ENCODE measurements around the gene NUTM1.
"Not testable (repeated sequence)": the region's sequence is repeated elsewhere in the genome, so short reads cannot be mapped to it uniquely, and the experiment has no call there.

NUTM1 gene

GRCh38 chr15:34366271-34367065 is 23.4 kb downstream of the NUTM1 start:
- DNase-seq, result peak; percentile 56

GRCh38 chr15:34367101-34368081 is 24.3 kb downstream of the NUTM1 start, which contains the start of gene LPCAT4:
Gene LPCAT4, minus strand, starts transcription at chr15:34367196. Its CDS starts 96 bp downstream, at chr15:34367100.
- DNase-seq, result peak; percentile 91

DNA sequence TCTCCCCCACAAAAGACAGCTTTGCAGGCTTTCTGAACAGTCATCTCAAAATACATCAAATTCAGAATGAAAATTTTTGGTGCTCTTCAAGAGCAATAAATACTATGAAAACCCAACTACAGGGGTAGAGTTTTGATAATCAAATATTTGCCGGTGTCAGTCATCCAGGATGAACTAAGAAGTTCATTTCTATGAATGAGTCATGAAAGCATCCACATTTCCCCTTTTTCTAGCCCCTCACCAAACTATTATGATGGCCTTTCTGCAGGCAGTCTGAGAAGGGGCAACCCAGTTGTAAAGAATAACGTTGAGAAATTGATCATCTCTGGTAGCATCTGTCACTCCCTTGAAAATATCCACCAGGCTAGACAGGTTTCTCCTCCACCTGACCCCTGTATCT is 27.0 kb downstream of the NUTM1 start:
- DNase-seq, result no peak

DNA sequence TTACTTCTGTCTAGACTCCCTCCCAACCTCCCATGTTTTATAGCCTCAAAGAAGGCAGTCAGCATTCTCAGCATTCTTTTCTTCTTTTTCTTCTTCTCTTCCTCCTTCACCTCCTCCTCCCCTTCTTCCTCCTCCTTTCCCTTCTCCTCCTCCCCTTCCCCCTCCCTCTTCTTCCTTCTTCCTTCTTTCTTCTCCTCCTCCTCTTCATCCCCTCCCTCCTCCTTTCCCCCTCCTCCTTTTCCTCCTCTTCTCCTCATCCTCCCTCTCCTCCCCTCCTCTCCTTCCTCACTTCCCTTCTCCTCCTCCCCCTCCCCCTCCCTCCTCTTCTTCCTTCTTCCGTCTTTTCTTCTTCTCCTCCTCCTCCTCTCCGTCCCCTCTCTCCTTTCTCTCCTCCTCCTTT is 27.5 kb downstream of the NUTM1 start:
- no peak for DNase-seq

DNA sequence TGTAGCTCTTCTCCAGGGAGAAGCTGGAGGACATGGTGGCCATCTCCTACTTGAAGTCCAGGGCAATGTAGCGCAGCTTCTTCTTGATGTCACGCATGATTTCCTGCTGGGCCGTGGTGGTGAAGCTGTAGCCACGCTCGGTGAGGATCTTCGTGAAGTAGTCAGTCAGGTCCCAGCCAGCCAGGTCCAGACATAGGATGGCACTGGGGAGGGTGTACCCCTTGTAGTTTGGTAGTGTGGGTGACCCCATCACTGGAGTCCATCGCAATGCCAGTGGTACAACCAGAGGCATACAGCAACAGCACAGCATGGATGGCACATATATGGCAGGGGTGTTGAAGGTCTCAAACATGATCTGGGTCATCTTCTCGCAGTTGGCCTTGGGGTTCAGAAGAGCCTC is 30.8 kb downstream of the NUTM1 start:
- no peak for DNase-seq

DNA sequence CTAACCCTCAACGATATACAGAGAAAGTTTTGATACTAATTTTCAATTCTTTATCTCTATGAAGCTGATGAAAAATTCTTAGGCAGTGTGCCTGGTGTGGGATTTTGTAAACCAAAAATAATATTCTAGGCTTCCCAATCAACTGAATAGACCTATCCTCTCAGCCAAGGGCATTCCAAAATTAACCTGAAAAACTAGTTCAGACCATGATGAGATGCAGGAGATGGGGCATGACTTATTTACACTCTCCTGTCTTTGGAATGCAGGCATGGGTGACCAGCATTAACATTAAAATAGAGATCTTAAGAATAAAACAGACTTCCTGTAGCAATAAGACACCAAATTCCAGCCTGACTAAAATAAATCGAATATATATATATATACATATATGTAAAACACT is 31.7 kb downstream of the NUTM1 start:
- DNase-seq, result no peak

DNA sequence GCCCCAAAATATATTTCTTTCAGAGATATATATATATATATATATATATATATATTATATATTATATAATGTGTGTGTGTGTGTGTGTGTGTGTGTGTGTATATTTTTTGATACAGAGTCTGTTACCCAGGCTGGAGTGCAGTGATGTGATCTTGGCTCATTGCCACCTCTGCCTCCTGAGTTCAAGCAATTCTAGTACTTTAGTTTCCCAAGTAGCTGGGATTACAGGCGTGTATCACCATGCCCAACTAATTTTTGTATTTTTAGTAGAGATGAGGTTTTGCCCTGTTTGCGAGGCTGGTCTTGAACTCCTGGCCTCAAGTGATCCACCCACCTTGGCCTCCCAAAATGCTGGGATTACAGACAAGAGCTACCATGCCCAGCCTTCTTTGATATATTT is 32.4 kb downstream of the NUTM1 start:
- DNase-seq, result not testable (repeated sequence)

DNA sequence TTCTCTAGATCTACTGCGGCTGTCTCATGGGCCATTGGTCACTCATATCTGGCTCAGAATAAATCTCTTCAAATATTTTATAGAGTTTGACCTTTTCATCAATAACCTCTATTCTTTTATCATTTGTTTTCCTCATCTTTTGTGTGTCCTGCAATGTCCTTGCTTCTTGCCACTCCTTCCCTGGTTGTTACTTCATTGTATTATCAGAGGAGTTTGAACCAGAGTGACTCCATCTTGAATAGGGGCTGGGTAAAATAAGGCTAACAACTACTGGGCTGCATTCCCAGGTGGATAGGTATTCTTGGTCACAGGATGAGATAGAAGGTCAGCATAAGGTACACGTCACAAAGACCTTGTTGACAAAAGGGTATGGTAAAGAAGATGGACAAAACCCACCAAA is 33.7 kb downstream of the NUTM1 start:
- DNase-seq, result no peak

DNA sequence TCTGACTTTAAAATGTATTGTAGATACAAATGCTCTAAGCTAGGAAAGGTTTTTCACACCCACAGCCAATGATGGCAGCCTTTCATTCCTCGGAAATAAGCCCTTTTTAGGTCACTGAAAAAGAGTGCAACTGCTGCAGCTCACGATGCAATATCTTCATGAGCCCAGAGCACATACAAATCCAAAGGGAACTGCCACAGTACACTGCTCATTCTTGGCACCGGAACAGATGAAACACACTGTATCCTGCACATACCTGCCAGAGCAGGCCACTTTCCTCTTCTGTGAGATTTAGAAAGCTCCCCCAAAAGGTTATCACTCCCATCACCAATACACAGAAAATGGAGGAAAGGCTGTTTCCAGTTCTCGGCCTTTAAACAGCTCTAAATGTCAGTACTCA is 37.4 kb downstream of the NUTM1 start:
- not testable (repeated sequence) for DNase-seq

GRCh38 chr15:34381829-34382521 is 38.9 kb downstream of the NUTM1 start:
- DNase-seq, result not testable (repeated sequence)

DNA sequence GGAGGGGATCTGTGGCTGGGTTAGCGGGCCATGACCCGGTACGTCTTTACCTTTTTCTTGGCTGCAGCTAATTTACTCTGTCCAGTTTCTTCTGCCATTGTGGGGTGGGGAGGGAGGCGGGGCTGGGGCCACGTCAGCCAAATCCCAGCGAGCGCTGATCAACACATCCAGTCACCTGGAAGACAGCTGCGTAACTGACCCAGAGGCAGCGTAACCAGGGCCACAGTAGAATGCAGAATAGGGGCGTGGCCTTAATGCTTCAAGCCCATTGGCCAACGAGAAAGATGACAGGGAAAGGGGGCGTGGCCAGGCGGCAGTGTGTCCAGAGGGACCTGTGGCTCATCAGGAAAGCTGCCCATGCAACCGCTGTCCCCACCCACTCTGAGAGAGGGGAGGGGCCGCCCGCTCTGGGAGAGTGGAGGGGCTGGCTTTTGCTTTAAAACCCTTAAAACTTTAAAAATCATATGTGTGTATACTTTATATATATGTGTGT is 46.5 kb downstream of the NUTM1 start:
- DNase-seq, result not testable (repeated sequence)

DNA sequence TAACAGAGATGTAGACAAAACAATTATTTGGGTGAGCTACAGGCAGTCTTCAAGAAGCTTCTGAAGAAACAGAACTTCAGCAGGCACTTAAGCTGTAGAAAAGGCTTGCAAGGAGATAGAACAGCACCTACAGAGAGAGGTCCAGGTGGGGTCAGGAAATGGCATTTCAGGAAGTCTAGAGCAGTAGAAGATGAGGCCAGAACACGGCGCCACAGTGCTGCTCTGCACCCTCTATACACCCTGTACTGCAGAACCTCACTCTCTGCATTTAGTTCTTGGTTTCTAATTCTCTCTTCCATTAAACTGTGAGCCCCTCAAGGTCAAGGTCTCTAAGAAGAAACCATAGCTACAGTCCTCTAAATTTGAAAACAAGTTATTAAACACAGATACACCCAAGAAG is 49.9 kb downstream of the NUTM1 start:
- DNase-seq, result not testable (repeated sequence)

GRCh38 chr15:34397637-34398259 is 54.6 kb downstream of the NUTM1 start:
- DNase-seq, result not testable (repeated sequence)

DNA sequence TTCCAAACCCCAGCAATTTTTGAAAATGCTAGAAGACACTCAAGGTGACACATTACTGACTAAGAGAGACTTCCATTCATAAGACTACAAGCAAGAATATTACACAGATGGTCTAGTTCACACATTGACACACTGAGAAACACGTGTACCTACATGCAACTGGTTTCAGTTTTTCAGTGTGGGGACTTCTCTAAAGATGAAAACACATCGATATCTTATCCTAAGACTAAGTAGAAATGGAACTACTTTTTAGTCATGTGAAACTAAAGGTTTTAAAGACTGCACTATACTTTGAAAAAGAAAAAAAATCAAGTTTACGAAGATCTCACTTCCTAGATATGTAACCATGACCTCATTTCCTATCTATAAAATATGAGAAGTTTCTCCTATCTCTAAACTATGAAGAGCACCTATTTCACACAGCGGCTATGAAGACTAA is 60.1 kb downstream of the NUTM1 start:
- not testable (repeated sequence) for DNase-seq

DNA sequence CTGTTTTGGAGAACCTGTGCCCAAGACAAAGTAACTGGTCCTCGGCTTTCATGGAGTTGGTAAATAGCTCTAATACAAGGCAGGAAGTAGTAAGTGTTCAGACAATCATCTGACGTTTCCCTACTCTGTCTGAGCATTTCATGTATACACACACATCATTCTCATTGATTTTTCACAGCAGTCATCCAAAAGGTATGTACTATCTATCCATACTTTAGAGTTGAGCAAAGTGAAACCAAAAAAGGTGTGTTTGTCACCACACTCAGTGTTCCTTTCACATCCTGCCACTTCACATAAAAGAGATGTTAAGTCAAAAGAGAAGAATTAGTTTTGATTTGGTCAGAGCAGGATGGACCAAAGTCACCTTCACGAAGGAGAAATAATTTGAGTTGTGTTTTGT is 60.8 kb downstream of the NUTM1 start:
- not testable (repeated sequence) for DNase-seq

All from COR-L47 (cell line).